Fibroblast of pulmonary artery (primary cell): ENCODE results near the gene PIP4P1.
"Not testable (repeated sequence)": the region's sequence is repeated elsewhere in the genome, so short reads cannot be mapped to it uniquely, and the experiment has no call there.

Experiments
- DNase-seq: peaks from one replicate; pipeline ENCODE4 v3.0.0-alpha.2; 2010; ENCODE audit warnings: low read depth
- H3K4me3 ChIP-seq: replicated peaks from 2 replicates; pipeline ENCODE4 v1.5.1; 2011; ENCODE audit warnings: low read depth, mild to moderate bottlenecking, control low read depth, low read length, moderate library complexity
- TF ChIP-seq, protein P1 (sequence below): IDR thresholded peaks from 2 replicates; pipeline ENCODE4 v1.5.1; 2011; ENCODE audit warnings: mild to moderate bottlenecking, control low read depth, low read length, inconsistent platforms; ENCODE audit errors: missing control alignments

PIP4P1 gene

DNA sequence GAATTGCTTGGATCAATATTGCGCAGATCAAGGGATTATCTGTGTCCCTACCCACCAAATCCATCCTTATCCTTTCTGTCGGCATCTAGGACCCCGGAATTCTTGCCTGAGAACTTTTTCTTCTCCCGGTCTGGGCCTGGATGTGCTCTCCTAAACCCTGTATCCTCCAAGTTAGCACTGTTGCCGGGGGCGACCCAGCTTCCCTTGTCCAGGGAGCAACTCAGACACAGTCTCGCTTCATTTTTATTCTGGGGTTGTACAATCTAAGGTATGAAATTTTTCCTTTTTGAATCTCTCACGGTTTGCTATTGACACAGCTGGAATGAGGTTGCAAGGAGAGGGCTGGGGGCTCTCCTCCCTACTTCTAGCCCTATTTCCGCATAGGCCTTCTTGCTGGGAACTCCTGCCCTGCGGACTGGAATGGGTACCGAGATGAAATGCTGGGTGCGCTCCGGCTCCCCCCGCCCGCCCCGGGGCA, 7.6 kb upstream of the PIP4P1 start:
- TF ChIP-seq, protein P1, sequence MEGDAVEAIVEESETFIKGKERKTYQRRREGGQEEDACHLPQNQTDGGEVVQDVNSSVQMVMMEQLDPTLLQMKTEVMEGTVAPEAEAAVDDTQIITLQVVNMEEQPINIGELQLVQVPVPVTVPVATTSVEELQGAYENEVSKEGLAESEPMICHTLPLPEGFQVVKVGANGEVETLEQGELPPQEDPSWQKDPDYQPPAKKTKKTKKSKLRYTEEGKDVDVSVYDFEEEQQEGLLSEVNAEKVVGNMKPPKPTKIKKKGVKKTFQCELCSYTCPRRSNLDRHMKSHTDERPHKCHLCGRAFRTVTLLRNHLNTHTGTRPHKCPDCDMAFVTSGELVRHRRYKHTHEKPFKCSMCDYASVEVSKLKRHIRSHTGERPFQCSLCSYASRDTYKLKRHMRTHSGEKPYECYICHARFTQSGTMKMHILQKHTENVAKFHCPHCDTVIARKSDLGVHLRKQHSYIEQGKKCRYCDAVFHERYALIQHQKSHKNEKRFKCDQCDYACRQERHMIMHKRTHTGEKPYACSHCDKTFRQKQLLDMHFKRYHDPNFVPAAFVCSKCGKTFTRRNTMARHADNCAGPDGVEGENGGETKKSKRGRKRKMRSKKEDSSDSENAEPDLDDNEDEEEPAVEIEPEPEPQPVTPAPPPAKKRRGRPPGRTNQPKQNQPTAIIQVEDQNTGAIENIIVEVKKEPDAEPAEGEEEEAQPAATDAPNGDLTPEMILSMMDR = no peak
- peak overlapping the region; percentile 94 for H3K4me3 ChIP-seq
- DNase-seq = no peak

DNA sequence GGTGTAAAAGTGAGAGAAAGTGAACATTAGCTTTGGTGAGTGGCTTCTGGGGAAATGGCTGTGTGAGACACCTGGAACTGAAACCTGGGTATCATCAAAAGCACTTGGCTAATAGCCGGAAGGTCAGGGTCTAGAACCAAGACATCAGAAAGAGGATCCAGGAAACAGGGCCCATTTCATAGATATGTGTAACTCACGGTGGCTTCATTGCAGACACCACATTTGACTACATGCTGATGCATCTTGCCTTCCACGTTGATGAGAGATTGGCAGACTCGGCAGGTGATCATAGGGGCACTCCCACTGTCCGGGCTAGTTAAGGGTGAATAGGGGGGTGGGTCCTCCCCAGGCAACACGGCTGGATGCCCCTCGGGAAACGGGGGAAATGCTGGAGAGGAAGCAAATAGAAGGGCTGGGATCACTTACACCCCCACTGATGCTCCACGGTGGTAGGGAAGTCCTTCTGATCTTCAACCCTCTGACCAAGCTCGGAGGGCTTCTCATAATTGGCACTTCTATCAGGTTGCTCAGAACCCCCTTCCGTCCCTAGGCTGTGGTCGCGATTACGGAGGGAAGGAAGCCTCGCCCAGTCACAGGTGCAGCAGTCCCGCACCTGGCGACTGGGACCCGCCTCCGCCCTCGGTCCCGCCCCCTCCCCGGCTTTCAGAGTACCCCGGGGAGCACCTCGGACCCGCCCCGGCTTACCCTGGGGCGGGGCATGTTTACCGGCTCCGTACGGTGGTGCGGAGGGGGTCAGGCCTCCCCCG, 593 bp downstream of the PIP4P1 start:
- peak overlapping the region; percentile 89 for H3K4me3 ChIP-seq
- no peak for DNase-seq
- TF ChIP-seq, protein P1 = no peak

DNA sequence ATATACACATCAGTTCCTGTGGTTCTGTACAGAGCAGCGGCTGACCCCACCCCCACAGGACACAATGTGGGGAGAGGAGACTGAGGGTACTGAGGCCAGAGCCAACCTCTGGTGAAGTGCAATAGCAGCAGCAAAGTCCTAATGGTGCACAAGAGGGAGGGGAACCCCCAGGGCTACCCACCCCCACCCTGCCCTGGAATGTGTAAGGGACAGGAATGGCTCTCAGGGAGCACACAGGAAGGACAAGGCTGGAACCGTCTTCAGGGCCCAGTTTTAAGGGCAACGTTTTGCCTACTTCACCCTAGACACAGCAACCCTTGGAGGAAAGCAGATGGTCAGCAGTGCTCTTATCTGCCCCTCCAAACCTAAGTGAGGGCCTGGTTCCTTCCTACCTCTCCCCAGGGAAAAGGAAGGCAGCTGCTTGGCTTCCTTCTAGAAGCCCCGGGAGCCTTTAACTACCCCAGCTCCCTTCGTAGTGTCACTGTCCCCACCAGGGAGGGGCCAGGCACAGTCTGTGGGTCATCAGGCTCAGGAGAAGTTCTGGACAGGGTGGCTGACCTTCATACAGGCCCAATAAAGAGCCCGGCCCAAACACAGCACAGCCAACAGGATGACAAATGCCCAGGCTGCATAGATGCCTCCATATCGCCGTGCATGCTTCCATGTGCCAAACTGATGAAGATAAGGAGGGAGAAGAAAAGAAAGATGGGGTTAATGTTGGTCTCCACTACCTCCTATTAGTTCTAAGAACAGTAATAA, 3.0 kb downstream of the PIP4P1 start:
- no peak overlapping the region for H3K4me3 ChIP-seq
- TF ChIP-seq, protein P1 = no peak
- DNase-seq = no peak

DNA sequence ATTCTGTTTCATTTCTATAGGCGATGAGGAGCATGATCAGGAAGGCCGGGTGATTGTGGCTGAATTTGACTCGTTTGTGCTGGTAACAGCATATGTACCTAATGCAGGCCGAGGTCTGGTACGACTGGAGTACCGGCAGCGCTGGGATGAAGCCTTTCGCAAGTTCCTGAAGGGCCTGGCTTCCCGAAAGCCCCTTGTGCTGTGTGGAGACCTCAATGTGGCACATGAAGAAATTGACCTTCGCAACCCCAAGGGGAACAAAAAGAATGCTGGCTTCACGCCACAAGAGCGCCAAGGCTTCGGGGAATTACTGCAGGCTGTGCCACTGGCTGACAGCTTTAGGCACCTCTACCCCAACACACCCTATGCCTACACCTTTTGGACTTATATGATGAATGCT, 4.3 kb downstream of the PIP4P1 start:
- DNase-seq = no peak
- no peak overlapping the region for H3K4me3 ChIP-seq
- TF ChIP-seq, protein P1 = no peak

DNA sequence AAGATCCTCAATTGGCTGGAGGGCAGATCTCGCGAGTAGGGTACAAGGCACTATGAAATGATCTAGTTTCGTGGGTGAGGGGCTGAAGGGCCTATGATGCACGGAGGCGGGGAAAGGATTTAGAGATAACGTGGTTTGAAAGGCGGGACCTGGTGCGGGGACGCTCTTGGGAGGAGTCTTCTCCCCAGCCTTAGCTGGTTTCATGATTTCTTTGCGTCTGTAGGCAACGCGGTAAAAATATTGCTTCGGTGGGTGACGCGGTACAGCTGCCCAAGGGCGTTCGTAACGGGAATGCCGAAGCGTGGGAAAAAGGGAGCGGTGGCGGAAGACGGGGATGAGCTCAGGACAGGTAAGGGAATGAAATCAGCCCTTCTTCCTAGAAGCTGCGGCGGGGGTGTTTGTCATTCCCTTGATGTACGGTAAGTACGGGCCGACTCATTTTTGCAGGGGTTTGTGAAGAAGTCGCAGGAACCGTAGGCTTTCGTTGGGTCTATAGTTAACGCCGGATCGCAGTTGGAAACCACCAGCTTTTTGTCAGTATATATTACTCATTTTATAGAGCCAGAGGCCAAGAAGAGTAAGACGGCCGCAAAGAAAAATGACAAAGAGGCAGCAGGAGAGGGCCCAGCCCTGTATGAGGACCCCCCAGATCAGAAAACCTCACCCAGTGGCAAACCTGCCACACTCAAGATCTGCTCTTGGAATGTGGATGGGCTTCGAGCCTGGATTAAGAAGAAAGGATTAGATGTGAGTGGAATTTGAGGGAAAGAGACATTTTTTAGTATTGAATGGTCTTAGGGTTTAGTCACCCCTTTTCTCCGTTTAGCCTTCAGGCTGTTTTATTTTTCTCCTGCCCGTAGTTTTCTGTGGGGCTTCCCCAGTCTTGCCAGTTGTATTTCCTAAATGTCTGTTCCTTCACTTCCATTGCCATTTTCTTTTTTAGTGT, 5.6 kb downstream of the PIP4P1 start:
- H3K4me3 ChIP-seq = peak overlapping the region; percentile 92
- TF ChIP-seq, protein P1 = no peak
- peak; percentile 90 for DNase-seq

DNA sequence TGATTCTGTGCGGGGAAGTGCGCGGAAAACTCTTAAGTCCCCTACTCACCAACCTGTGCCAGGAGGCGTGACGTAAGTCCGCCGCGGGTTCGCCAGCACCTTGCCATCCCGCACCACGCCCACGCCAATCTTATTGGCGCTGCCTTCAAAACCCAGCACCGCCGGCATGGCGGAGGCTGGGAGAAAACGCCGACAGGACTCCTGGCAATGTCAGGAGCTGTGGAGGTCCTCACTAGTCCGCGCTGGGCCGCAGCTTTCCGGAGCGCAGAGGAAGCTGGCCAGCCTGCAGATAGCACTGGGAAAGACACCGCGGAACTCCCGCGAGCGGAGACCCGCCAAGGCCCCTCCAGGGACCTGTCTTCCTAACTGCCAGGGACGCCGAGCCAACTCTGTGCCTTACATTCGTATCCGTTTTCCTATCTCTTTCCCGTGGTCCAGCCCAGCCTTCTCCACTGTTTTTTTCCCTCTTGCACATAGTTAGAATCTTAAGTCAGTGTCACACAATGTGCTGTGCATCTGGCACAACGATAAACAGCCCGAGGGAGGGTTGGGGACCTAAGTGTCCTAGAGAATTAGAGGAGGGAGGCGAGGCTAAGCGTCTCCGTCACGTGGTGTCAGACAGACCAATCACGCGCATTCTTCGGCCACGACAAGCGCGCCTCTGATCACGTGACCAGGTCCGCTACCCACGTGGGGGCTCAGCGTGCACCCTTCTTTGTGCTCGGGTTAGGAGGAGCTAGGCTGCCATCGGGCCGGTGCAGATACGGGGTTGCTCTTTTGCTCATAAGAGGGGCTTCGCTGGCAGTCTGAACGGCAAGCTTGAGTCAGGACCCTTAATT, 6.5 kb downstream of the PIP4P1 start, which contains the start of the genes APEX1 and OSGEP:
Gene APEX1, plus strand, starts transcription at position 711 of the 839 bp plus-strand sequence. CDS start 420 bp downstream, outside the sequence.
Gene OSGEP, minus strand, starts transcription at position 297 of the 839 bp plus-strand sequence. Its CDS starts 129 bp downstream, at position 168.
- TF ChIP-seq, protein P1 = no peak
- peak within 1 kb of the TSS; percentile 92 for H3K4me3 ChIP-seq

DNA sequence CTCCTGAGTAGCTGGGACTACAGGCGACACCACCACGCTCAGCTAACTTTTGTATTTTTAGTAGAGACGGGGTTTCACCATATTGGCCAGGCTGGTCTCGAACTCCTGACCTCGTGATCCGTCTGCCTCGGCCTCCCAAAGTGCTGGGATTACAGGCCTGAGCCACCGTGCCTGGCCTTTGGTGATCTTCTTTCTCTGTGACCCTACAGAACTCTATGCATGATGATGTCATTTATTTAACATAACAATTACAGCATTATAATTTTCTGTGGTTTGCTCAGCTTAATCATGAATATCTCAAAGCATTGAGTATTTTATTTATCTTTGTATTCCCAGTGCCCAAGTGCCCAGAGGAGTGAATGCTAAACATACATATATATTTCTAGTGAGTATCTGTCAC, 8.4 kb downstream of the PIP4P1 start:
- not testable (repeated sequence) for H3K4me3 ChIP-seq, DNase-seq

More for the DNA sequence above, 6.5 kb downstream of the PIP4P1 start, which contains the start of the genes APEX1 and OSGEP:
- DNase-seq = peak; percentile 100
